H1 (cell line): ENCODE data around the gene TMEM40. TPM values are rescaled to one million over a fixed set of nuclear protein-coding genes. Genes with fewer than 3 reads are reported as not detected.

Source experiments
- ASH2L ChIP-seq: fragments of 200-600, 300-600 bp; sonication (generic); IDR thresholded peaks from one replicate; pipeline ENCODE4 v1.7.1; 2017; ENCODE audit warnings: low read length
- BCL11A ChIP-seq, 2 experiments: IDR thresholded peaks; one replicate each; pipeline ENCODE4 v1.6.1; 2011; ENCODE audit warnings: low read depth in 2 of 2, low read length in 2 of 2, mild to moderate bottlenecking in 2 of 2
- CBX5 ChIP-seq: fragments of 300-800, 300-1000 bp; sonication (generic); IDR thresholded peaks from 2 replicates; pipeline ENCODE4 v1.7.1; 2016; ENCODE audit warnings: antibody characterized with exemption, low read length, low read depth
- CTBP2 ChIP-seq: IDR thresholded peaks from 2 replicates; pipeline ENCODE4 v1.7.0; 2011; ENCODE audit warnings: borderline replicate concordance, mild to moderate bottlenecking, moderate library complexity, mixed read lengths, low read length; ENCODE audit not compliant: insufficient read depth, insufficient read length
- GABPA ChIP-seq: IDR thresholded peaks from 2 replicates; pipeline ENCODE4 v1.6.1; 2011; ENCODE audit warnings: mild to moderate bottlenecking, low read length, moderate library complexity, borderline replicate concordance; ENCODE audit not compliant: insufficient read depth
- GTF2F1 ChIP-seq: IDR thresholded peaks from 2 replicates; pipeline ENCODE4 v1.6.1; 2012; ENCODE audit warnings: low read depth, low read length, improper control_type of control experiment, borderline replicate concordance
- HDAC2 ChIP-seq, 2 experiments: fragments of 300-600 bp in 1 of 2; sonication (generic) in 1 of 2; IDR thresholded peaks; 2 replicates each; pipeline ENCODE4 v1.6.1; 2011 to 2012; ENCODE audit warnings: low read depth in 2 of 2, low read length in 2 of 2, mild to moderate bottlenecking in 2 of 2, moderate library complexity in 2 of 2, borderline replicate concordance in 1 of 2, inconsistent platforms in 1 of 2
- KDM1A ChIP-seq: fragments of 200-600, 300-600 bp; sonication (generic); IDR thresholded peaks from 2 replicates; pipeline ENCODE4 v1.7.1; 2016; ENCODE audit warnings: mild to moderate bottlenecking, low read length, borderline replicate concordance
- KDM4A ChIP-seq: IDR thresholded peaks from one replicate; pipeline ENCODE4 v1.7.1; 2012; ENCODE audit warnings: low read depth, mild to moderate bottlenecking, moderate library complexity, low read length, inconsistent platforms; ENCODE audit not compliant: severe bottlenecking
- MAFK ChIP-seq: IDR thresholded peaks from 2 replicates; pipeline ENCODE4 v1.6.1; 2012; ENCODE audit warnings: low read depth, mild to moderate bottlenecking, improper control_type of control experiment, low read length
- NANOG ChIP-seq: IDR thresholded peaks from 2 replicates; pipeline ENCODE4 v1.6.1; 2011; ENCODE audit warnings: low read length, low read depth, mild to moderate bottlenecking, inconsistent platforms; ENCODE audit not compliant: insufficient read depth, poor library complexity, severe bottlenecking
- PHF8 ChIP-seq: fragments of 200-600 bp; sonication (generic); conservative IDR thresholded peaks from 2 replicates; pipeline ENCODE4 v1.7.1; 2012; ENCODE audit warnings: low read depth, mild to moderate bottlenecking, inconsistent platforms, low read length, moderate library complexity
- RNF2 ChIP-seq: fragments of 200-900, 300-1000 bp; sonication (generic); IDR thresholded peaks from 2 replicates; pipeline ENCODE4 v1.7.1; 2016; ENCODE audit warnings: borderline replicate concordance, low read depth, mild to moderate bottlenecking, antibody characterized with exemption, low read length; ENCODE audit not compliant: poor library complexity, severe bottlenecking; ENCODE audit errors: missing control alignments
- SIX5 ChIP-seq: IDR thresholded peaks from 2 replicates; pipeline ENCODE4 v1.6.1; 2011; ENCODE audit warnings: mild to moderate bottlenecking, low read depth, low read length
- SRF ChIP-seq: IDR thresholded peaks from 2 replicates; pipeline ENCODE4 v1.6.1; 2011; ENCODE audit warnings: mild to moderate bottlenecking, low read depth, low read length, moderate library complexity
- TAF1 ChIP-seq: IDR thresholded peaks from 2 replicates; pipeline ENCODE4 v1.6.1; 2011; ENCODE audit warnings: mild to moderate bottlenecking, low read depth, low read length
- TEAD4 ChIP-seq: IDR thresholded peaks from 2 replicates; pipeline ENCODE4 v1.6.1; 2012; ENCODE audit warnings: low read depth, low read length, inconsistent platforms, mixed read lengths
- polyA plus RNA-seq, 7 experiments: library from polyadenylated mRNA; depleted of rRNA in 3 of 7; stranded (reverse) in 5 of 7; unstranded in 2 of 7; fragments of >200 nt in 5 of 7; fragments of 200-250 nt in 2 of 7; gene quantifications; 1 replicate in 5 of 7; 2 replicates in 1 of 7; 4 replicates in 1 of 7; pipeline versions ENCODE4 v1.2.1 to v1.2.3, GENCODE V29; 2011 to 2013; ENCODE audit warnings: missing spikeins in 2 of 7, mixed read lengths in 2 of 7
- total RNA-seq: library from RNA; stranded (reverse); fragmentation: NEBNext Ultra II Directional; extraction: Animal tissue kit (Norgen Biotek cat#: 25700); gene quantifications from 2 replicates; pipeline ENCODE4 v1.2.1, GENCODE V29; 2021

Gene TMEM40
- total and polyA plus RNA-seq, 2 of the 8 experiments (the other 6 are each of a cell fraction or from before 2014, with no cell fraction given) = 0.18 TPM; not detected in 1

- no peak for TF ChIP-seq SIX5
- no peak for TF ChIP-seq NANOG
- TF ChIP-seq KDM1A = peak; percentile 94
- TF ChIP-seq RNF2 = no peak
- peak; percentile 43 for TF ChIP-seq CTBP2
- TF ChIP-seq GABPA = no peak
- peak; percentile 84 for TF ChIP-seq ASH2L
- no peak for TF ChIP-seq MAFK
- no peak for TF ChIP-seq BCL11A (IDR thresholded peaks at IDR 0.05; ENCODE audit: low read depth in 2 of 2, low read length in 2 of 2)
- TF ChIP-seq PHF8 = peak; percentile 54
- TF ChIP-seq GTF2F1 = no peak
- TF ChIP-seq CBX5 = no peak
- peak; percentile 82 for TF ChIP-seq KDM4A
- TF ChIP-seq TEAD4 = no peak
- peak; percentile 47 for TF ChIP-seq TAF1
- TF ChIP-seq SRF = no peak
- 0 out of 4 replicates have a peak, but pooled peaks of 1 of the 2 experiments have one; percentile 87 for TF ChIP-seq HDAC2 (IDR thresholded peaks at IDR 0.05; ENCODE audit: borderline replicate concordance in 1 of 2, low read depth in 2 of 2, low read length in 2 of 2)
These were observed 37.4 kb upstream of the TMEM40 start, which contains the start of gene CAND2 (continued) for GRCh38 chr3:12796171-12797123.
